Measurements from ENCODE around the gene KIAA0232. TPM values are rescaled to one million over a fixed set of nuclear protein-coding genes. Genes with fewer than 3 reads are reported as not detected.

The KIAA0232 gene
- polyA plus RNA-seq, 1 experiment, result 25.0 TPM

- DNase-seq (ENCODE audit: low read depth, low spot score), result no peak
- Histone ChIP-seq H3K9me3 (ENCODE audit: control insufficient read depth, insufficient read depth, low read length) (no peaks in the 10 kb centered on the region; the same call in 1 of the 2 replicates), H3K27ac (ENCODE audit: low read depth, low read length) (no peak overlapping the region), H3K4me3 (ENCODE audit: low read depth, low read length) (no peak overlapping the region), H3K27me3 (ENCODE audit: control insufficient read depth, insufficient read depth, low read length) (no peaks in the 10 kb centered on the region)
- TF ChIP-seq CTCF (IDR thresholded peaks at IDR 0.05; ENCODE audit: low read depth, low read length), result no peak
- ChIA-PET CTCF (interaction anchor here (0.6 to 1.8 kb wide), 3 partner anchors 11 to 1118 kb away, joined by 3 to 6 read pairs (median 3); no protein-coding TSS in a partner anchor), POLR2A (no interaction called here)
Measured at GRCh38 chr4:6929339-6929811, 146.8 kb downstream of the KIAA0232 start.

- no peak for DNase-seq (ENCODE audit: low read depth, low spot score)
- no peak overlapping the region for H3K4me3 ChIP-seq (ENCODE audit: low read depth, low read length)
- ChIA-PET CTCF (interaction anchor here (1.0 to 1.8 kb wide), 2 partner anchors 12 to 44 kb away, joined by 3 to 6 read pairs; no protein-coding TSS in a partner anchor), POLR2A (no interaction called here)
- no peaks in the 10 kb centered on the region for H3K27me3 ChIP-seq (ENCODE audit: control insufficient read depth, insufficient read depth, low read length)
- no peak overlapping the region for H3K27ac ChIP-seq (ENCODE audit: low read depth, low read length)
- H3K9me3 ChIP-seq (ENCODE audit: control insufficient read depth, insufficient read depth, low read length), result no peaks in the 10 kb centered on the region; the same call in 1 of the 2 replicates
- no peak for TF ChIP-seq CTCF (IDR thresholded peaks at IDR 0.05; ENCODE audit: low read depth, low read length)
Measured at GRCh38 chr4:6929812-6930464, 147.4 kb downstream of the KIAA0232 start.

GRCh38 chr4:6932475-6932874, 149.9 kb downstream of the KIAA0232 start:
- no peak for DNase-seq (ENCODE audit: low read depth, low spot score)
- no peaks in the 10 kb centered on the region for H3K27me3 ChIP-seq (ENCODE audit: control insufficient read depth, insufficient read depth, low read length)
- ChIA-PET POLR2A (no interaction called here), CTCF (no interaction called here)
- H3K27ac ChIP-seq (ENCODE audit: low read depth, low read length), result no peak overlapping the region
- H3K4me3 ChIP-seq (ENCODE audit: low read depth, low read length), result no peak overlapping the region
- no peaks in the 10 kb centered on the region for H3K9me3 ChIP-seq (ENCODE audit: control insufficient read depth, insufficient read depth, low read length)
- TF ChIP-seq CTCF (IDR thresholded peaks at IDR 0.05; ENCODE audit: low read depth, low read length), result no peak

GRCh38 chr4:6932918-6933317, 150.4 kb downstream of the KIAA0232 start:
- CTCF ChIA-PET, result interaction anchor here (0.6 kb wide), 1 partner anchor 13 kb away, joined by 5 read pairs; no protein-coding TSS in a partner anchor
- Histone ChIP-seq H3K27ac (ENCODE audit: low read depth, low read length) (no peak overlapping the region), H3K4me3 (ENCODE audit: low read depth, low read length) (no peak overlapping the region), H3K27me3 (ENCODE audit: control insufficient read depth, insufficient read depth, low read length) (no peaks in the 10 kb centered on the region), H3K9me3 (ENCODE audit: control insufficient read depth, insufficient read depth, low read length) (no peaks in the 10 kb centered on the region)
- no peak for TF ChIP-seq CTCF (IDR thresholded peaks at IDR 0.05; ENCODE audit: low read depth, low read length)
- POLR2A ChIA-PET, result no interaction called here
- no peak for DNase-seq (ENCODE audit: low read depth, low spot score)

Other genes starting within 250 kb of the KIAA0232 start
- 22.8 and 28.1 TPM in 2 replicates for gene MAN2B2, start 207.5 kb upstream of the KIAA0232 start, polyA plus RNA-seq (2011; rRNA removed)
- gene MRFAP1, start 142.0 kb upstream of the KIAA0232 start, polyA plus RNA-seq (2011; rRNA removed), result 252 and 298 TPM in 2 replicates
- gene S100P, start 88.8 kb upstream of the KIAA0232 start, polyA plus RNA-seq (2011; rRNA removed), result 0.40 TPM in 1 of 2 replicates, not detected in the other
- 70.6 and 96.5 TPM in 2 replicates for gene MRFAP1L1, start 72.9 kb upstream of the KIAA0232 start, polyA plus RNA-seq (2011; rRNA removed)
- 14.5 and 15.4 TPM in 2 replicates for gene BLOC1S4, start 66.6 kb upstream of the KIAA0232 start, polyA plus RNA-seq (2011; rRNA removed)
- gene TBC1D14, start 127.1 kb downstream of the KIAA0232 start, polyA plus RNA-seq (2011; rRNA removed), result 46.3 and 47.1 TPM in 2 replicates